Iris pigment epithelial cell (primary cell): ENCODE results near the gene NFKBIL1.
"Not testable (repeated sequence)": the region's sequence is repeated elsewhere in the genome, so short reads cannot be mapped to it uniquely, and the experiment has no call there.

ENCODE experiments used
- DNase-seq: peaks from one replicate; pipeline ENCODE4 v3.0.0-alpha.2; 2011; ENCODE audit warnings: low read depth

NFKBIL1 gene

GRCh38 chr6:31580807-31581433 lies 33.5 kb downstream of the NFKBIL1 start:
- peak; percentile 68 for DNase-seq

DNA sequence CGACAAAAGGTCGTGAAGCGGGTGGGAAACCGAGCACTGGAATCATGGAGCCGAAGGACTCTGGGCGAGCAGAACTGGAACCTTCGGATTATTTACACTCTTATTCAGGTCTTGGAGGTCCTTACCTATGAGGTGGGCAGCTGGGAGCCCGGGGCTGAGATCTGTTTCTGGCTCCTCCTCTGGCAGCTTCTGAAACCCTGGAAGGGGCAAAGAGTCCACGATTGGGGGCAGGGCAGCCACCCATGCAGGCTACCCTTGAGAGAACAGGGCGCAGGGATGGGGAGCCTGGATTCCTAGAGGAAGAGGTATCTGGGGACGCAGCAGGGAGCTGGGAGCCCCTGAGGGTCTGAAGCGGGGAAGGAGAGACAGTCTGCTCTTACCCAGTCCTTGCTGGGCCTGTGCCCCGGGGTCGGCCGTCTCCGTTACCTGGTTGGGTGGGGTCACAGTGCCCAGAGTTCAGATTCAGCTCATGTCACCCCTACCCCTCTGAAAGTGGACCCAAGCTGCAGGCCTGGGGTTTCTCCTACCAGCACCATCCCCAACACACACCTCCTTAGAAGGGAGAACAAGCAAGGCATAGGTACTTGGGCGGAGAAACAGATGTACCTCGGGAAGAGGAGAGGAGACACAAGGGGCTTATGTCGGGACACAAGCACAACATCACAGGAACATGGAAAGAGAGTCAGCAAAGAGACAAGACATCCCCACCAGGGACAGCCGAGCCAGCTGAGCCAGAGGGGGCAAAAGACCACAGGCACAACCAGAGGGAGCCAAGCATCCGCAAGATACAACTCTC lies 34.2 kb downstream of the NFKBIL1 start:
- no peak for DNase-seq

DNA sequence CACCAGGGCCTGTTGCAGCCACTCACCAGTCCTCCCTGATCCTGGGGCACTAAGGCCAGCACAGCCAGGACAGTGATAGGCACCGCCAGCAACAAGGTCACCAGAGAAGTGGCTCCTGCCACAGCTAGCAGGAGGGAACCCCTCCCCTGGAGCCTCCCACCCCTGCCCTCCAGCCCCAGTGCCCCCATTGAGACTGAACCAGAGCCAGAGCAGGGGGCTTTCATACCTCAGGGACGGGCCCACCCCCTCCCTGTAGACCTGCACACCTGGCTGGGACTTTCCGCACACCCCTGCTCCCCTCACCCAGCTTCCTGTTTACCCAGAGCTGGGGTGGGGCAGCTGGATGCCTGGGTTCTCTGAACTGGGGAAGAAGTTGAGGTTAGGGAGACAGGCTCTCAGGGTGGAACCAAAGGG lies 34.8 kb downstream of the NFKBIL1 start, which contains the start of gene LTB:
Gene LTB, minus strand, starts transcription at position 195 of the 414 bp plus-strand sequence. Its CDS starts 7 bp downstream, at position 188.
- DNase-seq = no peak

DNA sequence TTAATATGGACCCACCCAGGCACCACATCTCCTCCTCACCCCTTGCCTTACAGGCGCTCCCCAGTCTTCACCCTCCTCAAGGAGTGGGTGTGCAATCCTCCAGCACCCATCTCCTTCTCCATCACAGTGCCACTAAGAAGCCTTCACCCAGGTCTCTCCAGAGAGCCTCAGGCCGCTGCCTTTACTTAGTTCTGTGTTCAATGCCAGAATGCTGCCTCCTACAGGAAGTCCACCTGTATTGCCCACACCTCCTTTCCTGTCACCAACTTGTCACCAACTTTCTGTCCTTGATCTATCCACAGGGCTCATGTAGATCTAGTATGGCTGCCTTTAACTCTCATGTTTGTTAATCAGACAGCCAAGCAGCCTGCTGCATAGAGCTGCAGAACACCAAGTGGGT lies 38.1 kb downstream of the NFKBIL1 start:
- DNase-seq = no peak

DNA sequence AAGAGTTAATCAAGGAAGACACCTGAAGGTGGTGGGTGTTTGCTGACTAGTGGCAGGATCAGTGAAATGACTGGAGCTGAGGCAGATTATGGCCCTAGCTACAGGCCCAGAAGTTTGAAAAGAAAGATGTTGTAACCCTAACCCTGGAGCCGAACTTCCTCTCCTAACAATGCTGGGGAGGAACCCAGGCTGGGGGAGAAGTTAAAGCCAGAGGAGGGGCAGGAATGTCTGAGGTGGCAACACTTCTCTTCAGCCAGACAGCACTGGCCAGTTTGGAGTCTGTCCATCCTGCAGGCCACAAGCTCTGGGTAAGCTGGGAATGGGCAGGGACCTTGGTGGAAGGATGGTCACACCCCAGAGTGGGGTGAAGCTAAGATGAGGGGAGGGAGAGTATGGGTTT lies 38.6 kb downstream of the NFKBIL1 start, which contains the start of gene LST1:
Gene LST1, plus strand, starts transcription at position 270 of the 400 bp plus-strand sequence. CDS start 1,023 bp downstream, outside the sequence.
- no peak for DNase-seq

DNA sequence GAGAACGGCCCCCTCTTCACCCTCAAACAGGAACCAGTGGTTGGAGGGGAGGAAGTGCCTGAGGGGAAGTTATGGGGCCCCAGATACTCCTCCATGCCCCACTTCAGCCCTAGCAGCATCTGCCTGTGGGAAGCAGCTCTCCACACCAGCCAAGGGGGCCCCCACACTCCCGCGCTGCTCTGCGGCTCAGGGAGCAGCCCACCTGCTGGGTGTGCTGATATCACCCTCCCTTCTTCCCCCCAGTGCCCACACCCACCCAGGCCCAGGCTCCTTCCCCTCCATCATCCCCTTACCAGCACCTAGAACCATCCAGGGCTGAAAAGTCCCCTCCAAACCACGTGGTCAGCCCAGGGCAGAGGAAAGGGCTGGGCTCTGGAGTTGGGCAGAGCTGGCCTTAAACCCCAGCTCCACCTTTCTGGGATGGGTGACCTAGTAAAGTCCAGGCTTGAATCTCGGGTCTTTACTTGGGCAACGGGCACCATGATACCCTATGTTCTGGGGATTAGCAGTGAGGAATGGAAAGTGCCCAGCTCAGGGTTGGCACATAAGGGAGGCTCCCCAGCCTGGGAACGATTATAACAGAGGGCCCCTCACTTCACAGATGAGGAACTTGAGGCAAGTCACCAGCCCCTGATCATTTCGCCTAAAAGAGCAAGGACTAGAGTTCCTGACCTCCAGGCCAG lies 39.3 kb downstream of the NFKBIL1 start:
- DNase-seq = no peak

DNA sequence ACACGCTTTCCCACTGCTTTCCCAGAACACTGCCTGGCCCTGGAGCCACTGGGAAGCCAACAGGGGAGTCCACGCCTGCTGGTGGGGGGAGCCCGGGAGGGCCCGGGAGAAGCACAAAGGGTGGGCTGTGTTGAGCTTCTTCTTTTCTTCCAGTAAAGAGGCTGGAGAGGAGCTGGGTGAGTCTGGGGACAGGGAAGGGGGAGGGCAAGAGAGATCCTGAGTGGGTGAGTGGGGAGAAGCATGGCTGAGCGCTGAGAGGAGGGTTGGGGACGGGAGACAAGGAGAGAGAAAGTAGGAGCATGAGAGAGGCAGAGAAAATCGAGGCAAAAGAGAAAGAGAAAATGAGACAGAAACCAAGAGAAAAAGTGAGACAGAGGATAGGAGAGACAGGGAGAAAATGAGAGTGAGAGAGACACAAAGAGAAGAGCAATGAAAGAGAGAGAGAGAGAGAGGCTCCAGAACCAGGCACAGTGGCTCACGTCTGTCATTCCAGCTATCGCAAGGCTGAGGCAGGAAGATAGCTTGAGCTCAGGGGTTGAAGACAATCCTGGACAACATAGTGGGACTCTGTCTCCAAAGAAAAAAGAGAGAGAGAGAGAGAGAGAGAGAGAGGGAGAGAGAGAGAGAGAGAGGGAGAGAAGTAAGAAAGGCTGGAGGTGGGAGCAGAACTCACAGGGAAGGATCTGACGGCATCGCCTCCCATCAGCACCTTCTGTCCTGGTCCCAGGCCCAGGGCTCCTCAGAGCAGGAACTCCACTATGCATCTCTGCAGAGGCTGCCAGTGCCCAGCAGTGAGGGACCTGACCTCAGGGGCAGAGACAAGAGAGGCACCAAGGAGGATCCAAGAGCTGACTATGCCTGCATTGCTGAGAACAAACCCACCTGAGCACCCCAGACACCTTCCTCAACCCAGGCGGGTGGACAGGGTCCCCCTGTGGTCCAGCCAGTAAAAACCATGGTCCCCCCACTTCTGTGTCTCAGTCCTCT lies 40.7 kb downstream of the NFKBIL1 start:
- DNase-seq = no peak

GRCh38 chr6:31588871-31589650 lies 41.7 kb downstream of the NFKBIL1 start:
- no peak for DNase-seq

GRCh38 chr6:31590691-31591090 lies 43.3 kb downstream of the NFKBIL1 start:
- DNase-seq = not testable (repeated sequence)

GRCh38 chr6:31592396-31592771 lies 45.0 kb downstream of the NFKBIL1 start:
- DNase-seq = no peak

DNA sequence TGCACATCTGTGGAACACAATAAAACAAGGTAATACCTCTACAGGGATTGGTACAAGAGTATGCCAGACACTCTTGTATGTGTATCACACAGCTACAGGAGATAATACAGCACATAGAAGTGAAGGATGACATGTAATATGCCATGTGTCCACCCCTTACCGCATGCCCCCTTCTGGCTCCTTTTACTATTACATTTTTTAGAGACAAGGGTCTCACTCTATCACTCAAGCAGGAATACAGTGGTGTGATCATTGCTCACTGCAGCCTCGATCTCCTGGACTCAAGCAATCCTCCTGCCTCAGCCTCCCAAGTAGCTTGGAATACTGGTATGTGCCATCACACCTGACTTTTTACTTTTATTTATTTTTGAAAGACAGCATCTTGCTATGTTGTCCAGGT lies 49.6 kb downstream of the NFKBIL1 start:
- DNase-seq = no peak

DNA sequence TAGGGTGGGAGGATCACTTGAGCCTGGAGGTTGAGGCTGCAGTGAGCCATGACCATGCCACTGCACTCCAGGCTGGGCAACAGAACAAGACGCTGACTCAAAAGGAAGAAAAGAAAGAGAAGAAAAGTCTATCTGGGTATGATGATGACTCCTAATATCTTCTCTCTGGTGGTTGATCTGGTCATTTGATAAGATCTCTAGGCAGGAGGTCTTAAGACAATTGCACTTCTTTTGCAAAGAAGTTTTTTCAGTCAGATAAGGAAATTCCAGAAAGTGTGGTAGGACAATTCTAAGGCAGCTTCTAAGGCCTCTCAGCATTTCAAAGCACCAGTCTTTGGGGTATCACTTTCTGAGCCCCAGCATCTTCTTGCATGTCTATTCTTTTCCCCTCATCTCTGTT lies 59.9 kb downstream of the NFKBIL1 start:
- DNase-seq = no peak
